ENCODE results near the gene SALL1. TPM values are rescaled to one million over a fixed set of nuclear protein-coding genes. Genes with fewer than 3 reads are reported as not detected.
A peak's percentile ranks its signal among the peaks of the same experiment; 100 is the strongest.

The SALL1 gene
- total RNA-seq, 1 experiment from 2014 or later, result 101 TPM

DNA sequence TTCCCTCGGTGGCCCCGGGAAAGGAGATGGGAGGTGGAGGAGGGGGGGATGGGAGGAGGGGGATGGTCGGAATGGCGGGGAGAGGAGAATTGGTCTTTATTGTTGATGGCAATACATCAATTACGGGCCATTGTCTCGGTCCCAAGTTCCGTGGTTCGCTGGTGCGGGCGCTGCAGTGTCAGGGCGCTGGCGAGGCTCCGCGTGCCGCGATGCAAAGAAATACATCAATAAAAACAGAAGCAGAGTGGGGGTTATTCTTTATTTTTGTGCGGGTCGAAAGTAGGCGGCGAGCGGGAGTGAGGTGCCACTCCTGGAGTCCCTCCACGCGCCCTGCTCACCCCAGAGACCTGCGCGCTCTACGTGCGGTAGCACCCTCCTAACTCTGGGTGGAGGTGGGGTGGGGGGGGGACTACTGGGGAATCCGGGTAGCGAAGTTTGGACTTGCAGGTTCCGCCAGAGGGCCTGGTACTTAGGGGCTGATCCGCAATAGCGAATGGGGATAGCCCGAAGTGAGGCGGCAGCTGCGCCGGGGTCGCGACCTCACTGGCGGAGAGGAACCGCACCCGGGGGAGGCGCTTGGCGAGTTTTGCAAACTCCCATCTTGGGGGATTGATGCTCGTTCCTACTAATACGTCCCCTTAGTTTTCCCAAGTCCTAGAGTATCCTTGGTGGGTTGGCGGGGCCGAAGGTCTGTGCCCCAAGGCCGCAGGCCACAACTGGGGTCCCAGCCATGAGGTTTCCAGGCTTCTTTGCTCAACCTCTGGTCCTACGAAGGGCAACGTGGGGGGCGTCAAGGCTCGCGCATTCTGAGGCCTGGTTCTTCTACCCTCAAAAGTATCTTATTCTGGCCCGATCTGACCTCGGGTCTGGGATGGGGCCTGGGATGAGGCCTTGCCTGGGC lies 3.5 kb upstream of the SALL1 start:
- H3K27me3 ChIP-seq (ENCODE audit: insufficient read depth, low read length), result peaks cover 28% of the 10 kb centered on the region; the same call in 1 of the 2 replicates
- no peak overlapping the region for H2BK12ac ChIP-seq (ENCODE audit: insufficient read length, low read depth, low read length)
- no peak overlapping the region for H4K5ac ChIP-seq (ENCODE audit: insufficient read length, low read depth, low read length)
- H3K18ac ChIP-seq (ENCODE audit: insufficient read length, low read depth, low read length), result peak overlapping the region; percentile 39
- H3K4me1 ChIP-seq (ENCODE audit: insufficient read depth, low read length), result peaks cover 5% of the 10 kb centered on the region; the same call in 1 of the 2 replicates
- no peak overlapping the region for H2BK20ac ChIP-seq (ENCODE audit: low read depth, low read length, poor library complexity, severe bottlenecking)
- no peak overlapping the region for H2AFZ ChIP-seq (ENCODE audit: low read length)
- H2BK5ac ChIP-seq (ENCODE audit: insufficient read length, low read length), result no peak overlapping the region
- no peaks in the 10 kb centered on the region for H3K79me1 ChIP-seq (ENCODE audit: insufficient read depth, low read depth, low read length, poor library complexity, severe bottlenecking)
- no peak overlapping the region for H3K9ac ChIP-seq (ENCODE audit: extremely low read depth, insufficient read length, low read length)
- no peak overlapping the region for H3K23ac ChIP-seq (ENCODE audit: insufficient read length, low read depth, low read length)
- H3K27me3 Mint-ChIP-seq (ENCODE audit: low read depth), result peaks cover 56% of the 10 kb centered on the region
- H4K91ac ChIP-seq (ENCODE audit: insufficient read length, low read depth, low read length), result no peak overlapping the region
- H3T11ph ChIP-seq (ENCODE audit: low read length), result no peak overlapping the region
- no CpG with 5 or more reads among the region's 55 CpGs for WGBS (ENCODE audit: extremely low coverage, insufficient read length, low lambda C conversion rate)
- H3K4me1 Mint-ChIP-seq, result peaks cover 42 to 45% of the 10 kb centered on the region in 2 experiments
- peaks cover 51% of the 10 kb centered on the region for H3K23me2 ChIP-seq (ENCODE audit: insufficient read length, low read depth, low read length, poor library complexity, severe bottlenecking)
- peak overlapping the region; percentile 87 to 90 (median 89) for H3K27ac Mint-ChIP-seq
- H3K79me2 ChIP-seq (ENCODE audit: insufficient read depth, low read length), result peaks cover 10% of the 10 kb centered on the region; the same call in 1 of the 2 replicates
- no peak overlapping the region for H2AK5ac ChIP-seq (ENCODE audit: insufficient read length, low read length)
- peak overlapping the region; percentile 82 for H3K4me2 ChIP-seq (ENCODE audit: insufficient read depth, insufficient read length, low read length)
- H3K36me3 Mint-ChIP-seq (ENCODE audit: insufficient read depth in 1 of 3, low read depth in 3 of 3), result peaks cover 0 to 3% (median 0%) of the 10 kb centered on the region in 3 experiments; a peak in 3 of 7 replicates
- H3K4me3 Mint-ChIP-seq, result peak overlapping the region; percentile 78 to 87
- no peak overlapping the region for H2BK15ac ChIP-seq (ENCODE audit: low read depth, low read length)
- H3K4ac ChIP-seq (ENCODE audit: low read depth, low read length), result no peak overlapping the region
- no peaks in the 10 kb centered on the region for H4K20me1 ChIP-seq (ENCODE audit: control insufficient read depth, insufficient read depth, insufficient read length)
- no peaks in the 10 kb centered on the region; a peak in 2 of 5 replicates for H3K9me3 Mint-ChIP-seq
- H3K9me3 ChIP-seq (ENCODE audit: control insufficient read depth, low read depth, low read length), result no peaks in the 10 kb centered on the region
- DNase-seq, result peak; percentile 77
- no peak overlapping the region for H3K56ac ChIP-seq (ENCODE audit: insufficient read length, low read depth, low read length)
- H3K27ac ChIP-seq (ENCODE audit: insufficient read length, low read depth, low read length), result no peak overlapping the region
- no peak overlapping the region for H4K8ac ChIP-seq (replicated peaks; ENCODE audit: insufficient read length, low read depth, low read length)
- H2BK120ac ChIP-seq (ENCODE audit: low read depth, low read length, poor library complexity, severe bottlenecking), result no peak overlapping the region
- TF ChIP-seq CTCF (conservative IDR thresholded peaks at IDR 0.05), result peak; percentile 20; the same call in 2 of the 3 replicates
- peak overlapping the region; percentile 4; the same call in 1 of the 2 replicates for H3K14ac ChIP-seq (ENCODE audit: insufficient read depth, low read length)
